Dermis lymphatic vessel endothelial cell (primary cell): ENCODE measurements around the gene CLDN3. TPM values are rescaled to one million over a fixed set of nuclear protein-coding genes. Genes with fewer than 3 reads are reported as not detected.

ENCODE experiments used
- total RNA-seq: library from RNA; depleted of rRNA; stranded (reverse); fragments of >200 nt; gene quantifications from 2 replicates; pipeline ENCODE4 v1.2.1, GENCODE V29; 2014

Gene CLDN3
- 0.11 TPM in 1 of 2 replicates, not detected in the other for total RNA-seq

GRCh38 chr7:73770002-73770859, at the start of gene CLDN3:
TSS of gene CLDN3 (minus strand) at chr7:73770270. CDS start at chr7:73770049, 221 bp downstream.

GRCh38 chr7:73738612-73739386, 31.3 kb downstream of the CLDN3 start, which contains the start of gene ABHD11:
TSS of gene ABHD11 (minus strand) at chr7:73738802. CDS start at chr7:73738770, 32 bp downstream.

Other genes with a start within 250 kb of the CLDN3 start
- 36.2 and 47.1 TPM in 2 replicates for gene BAZ1B, start 248.0 kb downstream of the CLDN3 start, total RNA-seq
- gene BCL7B, start 212.6 kb downstream of the CLDN3 start, total RNA-seq: 20.5 and 22.9 TPM in 2 replicates
- gene TBL2, start 191.7 kb downstream of the CLDN3 start, total RNA-seq: 41.5 and 56.5 TPM in 2 replicates
- gene MLXIPL, start 145.7 kb downstream of the CLDN3 start, total RNA-seq: not detected in 2 replicates
- gene VPS37D, start 102.4 kb downstream of the CLDN3 start, total RNA-seq: 2.5 and 3.5 TPM in 2 replicates
- 1.5 and 2.4 TPM in 2 replicates for gene DNAJC30, start 86.8 kb downstream of the CLDN3 start, total RNA-seq
- 32.2 and 35.8 TPM in 2 replicates for gene BUD23, start 86.7 kb downstream of the CLDN3 start, total RNA-seq
- 3.1 and 8.9 TPM in 2 replicates for gene STX1A, start 50.6 kb downstream of the CLDN3 start, total RNA-seq
- 5.4 TPM in 2 replicates for gene ABHD11, start 31.5 kb downstream of the CLDN3 start, total RNA-seq
- under 0.01 and 0.11 TPM in 2 replicates for gene CLDN4, start 60.7 kb upstream of the CLDN3 start, total RNA-seq
- gene METTL27, start 72.2 kb upstream of the CLDN3 start, total RNA-seq: 4.4 and 6.2 TPM in 2 replicates
- gene TMEM270, start 90.9 kb upstream of the CLDN3 start, total RNA-seq: not detected in 2 replicates